Astrocyte (in vitro differentiated cells and primary cell): Measurements from ENCODE around the gene DSG3. TPM values are rescaled to one million over a fixed set of nuclear protein-coding genes. Genes with fewer than 3 reads are reported as not detected.
"Not testable (repeated sequence)": the region's sequence is repeated elsewhere in the genome, so short reads cannot be mapped to it uniquely, and the experiment has no call there.

Source experiments
- DNase-seq: peaks from one replicate; pipeline ENCODE4 v3.0.0-alpha.2; 2010; ENCODE audit warnings: low read depth
- FAIRE-seq: peaks from 2 replicates; lab custom pipeline; 2011; peaks lifted over from hg19 to GRCh38; lab: Jason Lieb, UNC
- H2AFZ ChIP-seq: 2 replicates; pipeline ENCODE4 v1.6.0; 2012; ENCODE audit warnings: low read depth, low read length, inconsistent platforms
- H3K27ac ChIP-seq: 2 replicates; pipeline ENCODE4 v1.5.1; 2011; ENCODE audit warnings: low read depth, low read length, inconsistent platforms
- H3K27me3 ChIP-seq: 2 replicates; pipeline ENCODE4 v1.6.0; 2011; ENCODE audit warnings: low read length, inconsistent platforms; ENCODE audit not compliant: insufficient read depth
- H3K36me3 ChIP-seq: 2 replicates; pipeline ENCODE4 v1.5.1; 2011; ENCODE audit warnings: low read length, inconsistent platforms; ENCODE audit not compliant: insufficient read depth
- H3K4me1 ChIP-seq: 2 replicates; pipeline ENCODE4 v1.5.1; 2011; ENCODE audit warnings: low read length, inconsistent platforms; ENCODE audit not compliant: insufficient read depth
- H3K4me2 ChIP-seq: 2 replicates; pipeline ENCODE4 v1.6.0; 2012; ENCODE audit warnings: low read length, inconsistent platforms
- H3K4me3 ChIP-seq: 2 replicates; pipeline ENCODE4 v1.5.1; 2011; ENCODE audit warnings: low read depth, mild to moderate bottlenecking, low read length, inconsistent platforms; ENCODE audit not compliant: insufficient read depth
- H3K79me2 ChIP-seq: 2 replicates; pipeline ENCODE4 v1.6.0; 2012; ENCODE audit warnings: mild to moderate bottlenecking, low read length, inconsistent platforms; ENCODE audit not compliant: insufficient read depth
- H3K9ac ChIP-seq: 2 replicates; pipeline ENCODE4 v1.6.0; 2012; ENCODE audit warnings: mild to moderate bottlenecking, low read length, inconsistent platforms
- H3K9me3 ChIP-seq: 2 replicates; pipeline ENCODE4 v1.5.1; 2012; ENCODE audit warnings: low read depth, mild to moderate bottlenecking, low read length, inconsistent platforms; ENCODE audit not compliant: insufficient read depth
- H4K20me1 ChIP-seq: 2 replicates; pipeline ENCODE4 v1.6.0; 2012; ENCODE audit warnings: low read length, inconsistent platforms; ENCODE audit not compliant: insufficient read depth
- H3K27ac Mint-ChIP-seq: one replicate; pipeline ENCODE4 v1.8.0; 2021; ENCODE audit warnings: mild to moderate bottlenecking, mixed read lengths; ENCODE audit not compliant: unreplicated experiment
- H3K27me3 Mint-ChIP-seq: one replicate; pipeline ENCODE4 v1.8.0; 2021; ENCODE audit warnings: low read depth, mixed read lengths; ENCODE audit not compliant: unreplicated experiment
- H3K36me3 Mint-ChIP-seq: one replicate; pipeline ENCODE4 v1.8.0; 2021; ENCODE audit warnings: low read depth, mixed read lengths; ENCODE audit not compliant: unreplicated experiment
- H3K4me1 Mint-ChIP-seq: one replicate; pipeline ENCODE4 v1.8.0; 2021; ENCODE audit warnings: low read depth, mixed read lengths; ENCODE audit not compliant: unreplicated experiment
- H3K4me3 Mint-ChIP-seq: one replicate; pipeline ENCODE4 v1.8.0; 2021; ENCODE audit warnings: mild to moderate bottlenecking, moderate library complexity, mixed read lengths; ENCODE audit not compliant: unreplicated experiment
- H3K9me3 Mint-ChIP-seq: one replicate; pipeline ENCODE4 v1.8.0; 2021; ENCODE audit warnings: mild to moderate bottlenecking, mixed read lengths; ENCODE audit not compliant: unreplicated experiment
- EZH2 ChIP-seq: IDR thresholded peaks from 2 replicates; pipeline ENCODE4 v1.6.1; 2012; ENCODE audit warnings: mild to moderate bottlenecking, low read length, inconsistent platforms; ENCODE audit not compliant: insufficient read depth
- total RNA-seq: library from RNA; stranded (reverse); gene quantifications from 2 replicates; pipeline ENCODE4 v1.2.1, GENCODE V29; 2021
- TF ChIP-seq, protein P1 (sequence below): IDR thresholded peaks from 2 replicates; pipeline ENCODE4 v1.5.1; 2011; ENCODE audit warnings: low read depth, mild to moderate bottlenecking, inconsistent platforms, low read length, moderate library complexity; ENCODE audit not compliant: insufficient read depth

Gene DSG3
- total RNA-seq, 1 donor from 2014 or later: 0.64 TPM

DNA sequence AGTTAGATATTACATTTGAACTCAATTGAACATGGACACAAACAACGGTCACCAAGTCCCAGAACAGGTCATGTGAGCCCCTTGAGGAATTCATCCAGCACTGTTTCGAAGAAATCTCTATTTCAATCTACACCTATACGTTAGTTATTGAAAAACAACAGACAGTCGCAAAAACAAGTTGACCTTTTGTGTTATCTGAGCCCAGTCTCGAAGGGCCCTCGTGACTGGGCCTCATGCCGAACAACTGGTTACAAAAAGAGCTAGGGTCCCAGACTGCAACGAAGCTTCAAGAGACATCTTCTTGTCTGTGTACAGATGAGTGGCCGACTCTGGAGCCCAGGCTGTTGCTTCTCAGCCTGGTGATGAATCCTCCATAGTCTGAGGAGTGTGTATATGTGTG is 45.1 kb downstream of the DSG3 start:
- no peaks in the 10 kb centered on the region for H3K9me3 ChIP-seq
- H3K27me3 Mint-ChIP-seq: no peaks in the 10 kb centered on the region
- TF ChIP-seq EZH2: no peak
- TF ChIP-seq, protein P1, sequence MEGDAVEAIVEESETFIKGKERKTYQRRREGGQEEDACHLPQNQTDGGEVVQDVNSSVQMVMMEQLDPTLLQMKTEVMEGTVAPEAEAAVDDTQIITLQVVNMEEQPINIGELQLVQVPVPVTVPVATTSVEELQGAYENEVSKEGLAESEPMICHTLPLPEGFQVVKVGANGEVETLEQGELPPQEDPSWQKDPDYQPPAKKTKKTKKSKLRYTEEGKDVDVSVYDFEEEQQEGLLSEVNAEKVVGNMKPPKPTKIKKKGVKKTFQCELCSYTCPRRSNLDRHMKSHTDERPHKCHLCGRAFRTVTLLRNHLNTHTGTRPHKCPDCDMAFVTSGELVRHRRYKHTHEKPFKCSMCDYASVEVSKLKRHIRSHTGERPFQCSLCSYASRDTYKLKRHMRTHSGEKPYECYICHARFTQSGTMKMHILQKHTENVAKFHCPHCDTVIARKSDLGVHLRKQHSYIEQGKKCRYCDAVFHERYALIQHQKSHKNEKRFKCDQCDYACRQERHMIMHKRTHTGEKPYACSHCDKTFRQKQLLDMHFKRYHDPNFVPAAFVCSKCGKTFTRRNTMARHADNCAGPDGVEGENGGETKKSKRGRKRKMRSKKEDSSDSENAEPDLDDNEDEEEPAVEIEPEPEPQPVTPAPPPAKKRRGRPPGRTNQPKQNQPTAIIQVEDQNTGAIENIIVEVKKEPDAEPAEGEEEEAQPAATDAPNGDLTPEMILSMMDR: no peak
- no peaks in the 10 kb centered on the region for H4K20me1 ChIP-seq
- H3K27ac ChIP-seq: no peak overlapping the region
- H3K9ac ChIP-seq: no peak overlapping the region
- no peaks in the 10 kb centered on the region for H3K79me2 ChIP-seq
- no peak overlapping the region for H3K27ac Mint-ChIP-seq
- H3K4me3 Mint-ChIP-seq: no peak overlapping the region
- FAIRE-seq (no peak), DNase-seq (no peak)
- H3K4me1 ChIP-seq: peaks cover 4% of the 10 kb centered on the region
- no peak overlapping the region for H3K4me3 ChIP-seq
- no peaks in the 10 kb centered on the region for H3K9me3 Mint-ChIP-seq
- no peaks in the 10 kb centered on the region for H3K36me3 ChIP-seq
- peaks cover 23% of the 10 kb centered on the region for H3K4me1 Mint-ChIP-seq
- no peaks in the 10 kb centered on the region for H3K36me3 Mint-ChIP-seq
- H2AFZ ChIP-seq: no peak overlapping the region
- H3K27me3 ChIP-seq: no peaks in the 10 kb centered on the region
- H3K4me2 ChIP-seq: no peak overlapping the region

DNA sequence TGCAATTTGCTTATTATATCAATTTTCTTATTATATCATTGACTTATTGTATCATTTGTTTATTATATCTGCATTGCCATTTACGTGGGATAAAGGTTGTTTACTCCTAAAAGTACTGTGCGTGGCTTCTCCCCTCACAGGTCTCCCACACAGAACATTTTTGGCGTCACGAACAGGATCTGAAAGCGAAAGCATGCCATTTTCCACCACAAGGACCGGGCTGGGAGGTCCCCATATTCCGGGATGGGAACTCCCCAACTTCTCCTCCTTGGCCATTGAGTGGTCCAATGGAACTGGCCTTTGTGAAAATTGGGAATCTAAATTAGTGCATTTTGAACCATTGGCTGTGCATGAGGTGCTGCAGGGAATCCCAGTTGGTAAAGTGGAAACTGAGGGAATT is 45.6 kb downstream of the DSG3 start:
- Histone ChIP-seq H3K4me2 (no peak overlapping the region), H3K9me3 (no peaks in the 10 kb centered on the region)
- no peaks in the 10 kb centered on the region for H3K27me3 Mint-ChIP-seq

DNA sequence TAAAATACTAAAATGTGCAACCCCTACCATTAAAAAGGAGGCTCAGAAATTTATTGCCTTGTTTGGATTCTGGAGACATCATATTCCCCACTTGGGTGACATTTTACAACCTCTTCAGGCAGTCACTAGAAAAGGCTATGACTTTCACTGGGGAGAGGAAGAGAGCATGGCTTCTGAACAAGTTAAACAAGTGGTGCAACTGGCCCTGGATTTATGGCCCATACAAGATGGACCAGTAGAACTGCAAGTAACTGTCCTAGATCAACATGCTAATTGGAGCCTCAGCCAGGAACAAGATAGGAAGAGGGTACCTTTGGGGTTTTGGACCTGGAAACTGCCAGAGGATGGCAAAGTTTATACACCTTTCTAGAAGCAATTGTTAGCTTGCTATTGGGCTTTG is 46.4 kb downstream of the DSG3 start:
- no peak for FAIRE-seq

More for the DNA sequence above, 45.6 kb downstream of the DSG3 start:
- no peak overlapping the region for H2AFZ ChIP-seq
- no peak overlapping the region for H3K9ac ChIP-seq
- no peak overlapping the region for H3K4me3 Mint-ChIP-seq
- H3K4me1 ChIP-seq: no peaks in the 10 kb centered on the region
- H3K79me2 ChIP-seq: no peaks in the 10 kb centered on the region
- H3K27me3 ChIP-seq: no peaks in the 10 kb centered on the region
- TF ChIP-seq EZH2: no peak
- TF ChIP-seq, protein P1: no peak
- H3K27ac Mint-ChIP-seq: no peak overlapping the region
- FAIRE-seq (no peak), DNase-seq (no peak)
- H3K4me1 Mint-ChIP-seq: peaks cover 18% of the 10 kb centered on the region
- no peaks in the 10 kb centered on the region for H3K36me3 ChIP-seq
- H4K20me1 ChIP-seq: no peaks in the 10 kb centered on the region
- H3K4me3 ChIP-seq: no peak overlapping the region
- no peaks in the 10 kb centered on the region for H3K36me3 Mint-ChIP-seq
- no peak overlapping the region for H3K27ac ChIP-seq
- no peaks in the 10 kb centered on the region for H3K9me3 Mint-ChIP-seq

DNA sequence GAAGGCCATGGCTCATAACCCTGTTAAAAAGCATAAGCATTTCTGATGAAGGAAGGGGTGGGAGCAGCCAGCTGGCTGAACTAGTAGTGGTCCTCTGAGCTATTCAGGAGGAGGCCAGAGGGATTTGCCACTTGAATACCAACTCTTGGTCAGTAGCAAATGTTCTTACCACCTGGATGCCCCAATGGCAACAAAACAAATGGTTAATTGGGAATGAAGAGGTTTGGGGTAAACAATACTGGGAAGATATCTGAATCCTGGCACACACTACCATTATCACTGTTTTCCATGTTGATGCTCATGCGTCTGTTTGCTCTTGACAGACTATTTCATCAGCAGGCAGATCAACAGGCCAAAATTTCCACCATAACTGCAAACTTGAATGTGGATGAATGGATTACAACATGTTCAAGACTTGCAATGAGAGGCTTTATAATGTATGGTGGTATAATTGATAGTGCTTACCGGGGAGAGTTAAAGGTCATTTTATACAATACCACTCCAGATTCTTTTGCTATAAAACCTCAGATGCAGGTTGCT is 47.2 kb downstream of the DSG3 start:
- not testable (repeated sequence) for H3K9me3 Mint-ChIP-seq, H3K36me3 Mint-ChIP-seq, FAIRE-seq

More for the DNA sequence above, 46.4 kb downstream of the DSG3 start:
- Histone ChIP-seq H3K27me3 (no peaks in the 10 kb centered on the region), H3K27ac (no peak overlapping the region), H3K79me2 (no peaks in the 10 kb centered on the region), H3K9ac (no peak overlapping the region), H4K20me1 (no peaks in the 10 kb centered on the region), H2AFZ (no peak overlapping the region), H3K9me3 (no peaks in the 10 kb centered on the region), H3K4me3 (no peak overlapping the region), H3K4me1 (no peaks in the 10 kb centered on the region), H3K4me2 (no peak overlapping the region), H3K36me3 (no peaks in the 10 kb centered on the region)
- H3K4me1 Mint-ChIP-seq: peaks cover 16% of the 10 kb centered on the region
- no peak overlapping the region for H3K27ac Mint-ChIP-seq
- no peaks in the 10 kb centered on the region for H3K27me3 Mint-ChIP-seq
- DNase-seq: no peak
- TF ChIP-seq EZH2: no peak
- TF ChIP-seq, protein P1: no peak
- H3K36me3 Mint-ChIP-seq: no peaks in the 10 kb centered on the region
- H3K9me3 Mint-ChIP-seq: no peaks in the 10 kb centered on the region
- H3K4me3 Mint-ChIP-seq: no peak overlapping the region

More for the DNA sequence above, 47.2 kb downstream of the DSG3 start:
- not testable (repeated sequence) for H2AFZ ChIP-seq, H3K9ac ChIP-seq, H3K4me3 Mint-ChIP-seq, H3K9me3 ChIP-seq, H3K4me2 ChIP-seq, H3K27ac ChIP-seq, H3K27me3 Mint-ChIP-seq, H3K4me1 ChIP-seq, H3K4me3 ChIP-seq, H4K20me1 ChIP-seq, H3K27me3 ChIP-seq, DNase-seq, H3K27ac Mint-ChIP-seq, H3K36me3 ChIP-seq, H3K79me2 ChIP-seq
- peaks cover 11% of the 10 kb centered on the region for H3K4me1 Mint-ChIP-seq
